ENCODE results near the gene SLC35F3. TPM values are rescaled to one million over a fixed set of nuclear protein-coding genes. Genes with fewer than 3 reads are reported as not detected.

SLC35F3 gene
- total RNA-seq, 1 donor from 2014 or later: 0.49 TPM

GRCh38 chr1:234197839-234198238, 293.4 kb downstream of the SLC35F3 start:
- no peaks in the 10 kb centered on the region for H3K36me3 ChIP-seq
- intact Hi-C loops (cut with DNase I): no loop called here
- H3K27ac ChIP-seq: no peak overlapping the region
- no peaks in the 10 kb centered on the region for H3K9me3 ChIP-seq
- no peak overlapping the region for H3K4me3 ChIP-seq
- no peaks in the 10 kb centered on the region for H3K27me3 ChIP-seq
- DNase-seq (ENCODE audit: extremely low spot score in 2 of 2): no peak
- H3K4me1 ChIP-seq: no peaks in the 10 kb centered on the region
- no peak for TF ChIP-seq POLR2AphosphoS5 (IDR thresholded peaks at IDR 0.05; ENCODE audit: insufficient read depth in 1 of 2, low read depth in 1 of 2)
- TF ChIP-seq POLR2A (IDR thresholded peaks at IDR 0.05): no peak
- TF ChIP-seq CTCF (IDR thresholded peaks at IDR 0.05): no peak

- Histone ChIP-seq H3K36me3 (no peaks in the 10 kb centered on the region), H3K27ac (no peak overlapping the region), H3K27me3 (no peaks in the 10 kb centered on the region), H3K9me3 (no peaks in the 10 kb centered on the region), H3K4me1 (no peaks in the 10 kb centered on the region), H3K4me3 (no peak overlapping the region)
- no peak for TF ChIP-seq POLR2A (IDR thresholded peaks at IDR 0.05)
- no peak for TF ChIP-seq POLR2AphosphoS5 (IDR thresholded peaks at IDR 0.05; ENCODE audit: insufficient read depth in 1 of 2, low read depth in 1 of 2)
- TF ChIP-seq CTCF (IDR thresholded peaks at IDR 0.05): no peak
- intact Hi-C loops (cut with DNase I): no loop called here
- no peak for DNase-seq (ENCODE audit: extremely low spot score in 2 of 2)
Observed at GRCh38 chr1:234199476-234200127, 295.1 kb downstream of the SLC35F3 start.

- no peak for DNase-seq (ENCODE audit: extremely low spot score in 2 of 2)
- no peak overlapping the region for H3K27ac ChIP-seq
- intact Hi-C loops (cut with DNase I): no loop called here
- H3K9me3 ChIP-seq: no peaks in the 10 kb centered on the region
- H3K36me3 ChIP-seq: no peaks in the 10 kb centered on the region
- no peaks in the 10 kb centered on the region for H3K4me1 ChIP-seq
- TF ChIP-seq POLR2A (IDR thresholded peaks at IDR 0.05) (no peak), CTCF (IDR thresholded peaks at IDR 0.05) (no peak), POLR2AphosphoS5 (IDR thresholded peaks at IDR 0.05; ENCODE audit: insufficient read depth in 1 of 2, low read depth in 1 of 2) (no peak)
- H3K4me3 ChIP-seq: no peak overlapping the region
- H3K27me3 ChIP-seq: no peaks in the 10 kb centered on the region
Observed at GRCh38 chr1:234200566-234200965, 296.1 kb downstream of the SLC35F3 start.

- intact Hi-C loops (cut with DNase I): no loop called here
- Histone ChIP-seq H3K9me3 (no peaks in the 10 kb centered on the region), H3K27ac (no peak overlapping the region), H3K36me3 (no peaks in the 10 kb centered on the region), H3K27me3 (no peaks in the 10 kb centered on the region), H3K4me1 (no peaks in the 10 kb centered on the region), H3K4me3 (no peak overlapping the region)
- no peak for TF ChIP-seq POLR2A (IDR thresholded peaks at IDR 0.05)
- no peak for TF ChIP-seq CTCF (IDR thresholded peaks at IDR 0.05)
- TF ChIP-seq POLR2AphosphoS5 (IDR thresholded peaks at IDR 0.05; ENCODE audit: insufficient read depth in 1 of 2, low read depth in 1 of 2): no peak
- DNase-seq (ENCODE audit: extremely low spot score in 2 of 2): no peak
Observed at GRCh38 chr1:234201600-234201999, 297.1 kb downstream of the SLC35F3 start.

GRCh38 chr1:234205966-234206365, 301.5 kb downstream of the SLC35F3 start:
- Histone ChIP-seq H3K27ac (no peak overlapping the region), H3K4me3 (no peak overlapping the region), H3K36me3 (no peaks in the 10 kb centered on the region), H3K9me3 (no peaks in the 10 kb centered on the region), H3K27me3 (no peaks in the 10 kb centered on the region), H3K4me1 (no peaks in the 10 kb centered on the region)
- no peak for DNase-seq (ENCODE audit: extremely low spot score in 2 of 2)
- no peak for TF ChIP-seq POLR2A (IDR thresholded peaks at IDR 0.05)
- no peak for TF ChIP-seq CTCF (IDR thresholded peaks at IDR 0.05)
- intact Hi-C loops (cut with DNase I): no loop called here
